SH-SY5Y (cell line): ENCODE results near the gene CCNY.

Experiments used
- GATA2 ChIP-seq: IDR thresholded peaks from 2 replicates; pipeline ENCODE4 v1.6.1; 2011; ENCODE audit warnings: mild to moderate bottlenecking, low read depth, low read length
- GATA3 ChIP-seq: IDR thresholded peaks from 2 replicates; pipeline ENCODE4 v1.6.1; 2011; ENCODE audit warnings: low read depth, mild to moderate bottlenecking, low read length, moderate library complexity

GRCh38 chr10:35533565-35533964 is 197.3 kb downstream of the CCNY start:
- no peak for TF ChIP-seq GATA3
- no peak for TF ChIP-seq GATA2
